ENCODE results near the gene PNMA6F.

Gene PNMA6F

GRCh38 chrX:153321381-153322124, at the start of gene PNMA6F:
Gene PNMA6F, minus strand, starts transcription at chrX:153321767. Its CDS starts 1,093 bp downstream, at chrX:153320674.
- no peak for DNase-seq (ENCODE audit: low read depth)

- DNase-seq (ENCODE audit: low read depth): no peak
Measured at GRCh38 chrX:153371256-153371655, 49.7 kb upstream of the PNMA6F start.

- no peak for DNase-seq (ENCODE audit: low read depth)
Measured at GRCh38 chrX:153370293-153371055, 48.9 kb upstream of the PNMA6F start.

GRCh38 chrX:153366878-153367538, 45.4 kb upstream of the PNMA6F start:
- no peak for DNase-seq (ENCODE audit: low read depth)

GRCh38 chrX:153366119-153366518, 44.6 kb upstream of the PNMA6F start:
- DNase-seq (ENCODE audit: low read depth): no peak

- no peak for DNase-seq (ENCODE audit: low read depth)
Measured at GRCh38 chrX:153365670-153366069, 44.1 kb upstream of the PNMA6F start.

GRCh38 chrX:153361781-153362397, 40.3 kb upstream of the PNMA6F start:
- no peak for DNase-seq (ENCODE audit: low read depth)

GRCh38 chrX:153357877-153358276, 36.3 kb upstream of the PNMA6F start:
- DNase-seq (ENCODE audit: low read depth): no peak

- no peak for DNase-seq (ENCODE audit: low read depth)
Measured at GRCh38 chrX:153353416-153353815, 31.8 kb upstream of the PNMA6F start.

GRCh38 chrX:153352858-153353257, 31.3 kb upstream of the PNMA6F start:
- no peak for DNase-seq (ENCODE audit: low read depth)

GRCh38 chrX:153351981-153352380, 30.4 kb upstream of the PNMA6F start:
- DNase-seq (ENCODE audit: low read depth): no peak

- no peak for DNase-seq (ENCODE audit: low read depth)
Measured at GRCh38 chrX:153349952-153350351, 28.4 kb upstream of the PNMA6F start.

- no peak for DNase-seq (ENCODE audit: low read depth)
Measured at GRCh38 chrX:153348421-153348820, 26.9 kb upstream of the PNMA6F start.

GRCh38 chrX:153347530-153347929, 26.0 kb upstream of the PNMA6F start:
- no peak for DNase-seq (ENCODE audit: low read depth)

- DNase-seq (ENCODE audit: low read depth): no peak
Measured at GRCh38 chrX:153343674-153344073, 22.1 kb upstream of the PNMA6F start.

- DNase-seq (ENCODE audit: low read depth): no peak
Measured at GRCh38 chrX:153342762-153343558, 21.4 kb upstream of the PNMA6F start.

- DNase-seq (ENCODE audit: low read depth): no peak
Measured at GRCh38 chrX:153340111-153340510, 18.5 kb upstream of the PNMA6F start.

GRCh38 chrX:153339662-153340061, 18.1 kb upstream of the PNMA6F start:
- DNase-seq (ENCODE audit: low read depth): no peak

- DNase-seq (ENCODE audit: low read depth): no peak
Measured at GRCh38 chrX:153338836-153339235, 17.3 kb upstream of the PNMA6F start.

GRCh38 chrX:153336988-153337387, 15.4 kb upstream of the PNMA6F start:
- no peak for DNase-seq (ENCODE audit: low read depth)

GRCh38 chrX:153336121-153336894, 14.7 kb upstream of the PNMA6F start:
- DNase-seq (ENCODE audit: low read depth): no peak
